RCC 7860 (cell line): ENCODE measurements around the gene CCDC106.

Source experiments
- DNase-seq: peaks from one replicate; pipeline ENCODE4 v3.0.0-alpha.2; 2015; ENCODE audit warnings: low spot score
- FAIRE-seq: peaks from 2 replicates; lab custom pipeline; 2012; peaks lifted over from hg19 to GRCh38; lab: Jason Lieb, UNC

Gene CCDC106

GRCh38 chr19:55647732-55648584, at the start of gene CCDC106:
Gene CCDC106 (plus strand): TSS chr19:55648212. CDS start chr19:55649047, 835 bp downstream.
- DNase-seq (peak; percentile 10), FAIRE-seq (no peak)

- peak; percentile 75 for FAIRE-seq
- DNase-seq, result peak; percentile 76
These were observed 49.1 kb upstream of the CCDC106 start for GRCh38 chr19:55598719-55599467.

GRCh38 chr19:55599468-55599841, 48.6 kb upstream of the CCDC106 start, which contains the start of gene FIZ1:
Gene FIZ1 (minus strand): TSS chr19:55599517. CDS start chr19:55597865, 1,652 bp downstream.
- DNase-seq (peak; percentile 82), FAIRE-seq (peak; percentile 35)

- FAIRE-seq (no peak), DNase-seq (peak; percentile 51)
These were observed 48.0 kb upstream of the CCDC106 start, which contains the start of gene ZNF524 for GRCh38 chr19:55599842-55600661. Gene ZNF524 (plus strand): TSS chr19:55600288. CDS start chr19:55602113, 1,825 bp downstream.

GRCh38 chr19:55600662-55601028, 47.4 kb upstream of the CCDC106 start:
- FAIRE-seq, result no peak
- DNase-seq, result no peak

- no peak for DNase-seq
- no peak for FAIRE-seq
These were observed 46.9 kb upstream of the CCDC106 start for GRCh38 chr19:55601084-55601483.

- FAIRE-seq, result no peak
- DNase-seq, result no peak
These were observed 45.7 kb upstream of the CCDC106 start for GRCh38 chr19:55602104-55603001.

- no peak for DNase-seq
- no peak for FAIRE-seq
These were observed 44.9 kb upstream of the CCDC106 start for GRCh38 chr19:55603115-55603514.

- DNase-seq (no peak), FAIRE-seq (no peak)
These were observed 44.3 kb upstream of the CCDC106 start for GRCh38 chr19:55603581-55604292.

- FAIRE-seq, result no peak
- DNase-seq, result peak; percentile 89
These were observed 42.8 kb upstream of the CCDC106 start for GRCh38 chr19:55605207-55605636.

- FAIRE-seq (peak; percentile 38), DNase-seq (peak; percentile 72)
These were observed 42.2 kb upstream of the CCDC106 start, which contains the start of gene ZNF865 for GRCh38 chr19:55605637-55606470. Gene ZNF865 (plus strand): TSS chr19:55605647. CDS start chr19:55613619, 7,972 bp downstream.

GRCh38 chr19:55606471-55606787, 41.6 kb upstream of the CCDC106 start:
- DNase-seq (no peak), FAIRE-seq (no peak)

GRCh38 chr19:55606817-55607216, 41.2 kb upstream of the CCDC106 start:
- DNase-seq, result no peak
- no peak for FAIRE-seq

GRCh38 chr19:55609326-55609725, 38.7 kb upstream of the CCDC106 start:
- FAIRE-seq, result no peak
- DNase-seq, result no peak

- FAIRE-seq (no peak), DNase-seq (no peak)
These were observed 36.6 kb upstream of the CCDC106 start for GRCh38 chr19:55611300-55611982.

GRCh38 chr19:55611983-55612645, 35.9 kb upstream of the CCDC106 start:
- DNase-seq (no peak), FAIRE-seq (no peak)

- no peak for DNase-seq
- no peak for FAIRE-seq
These were observed 34.6 kb upstream of the CCDC106 start for GRCh38 chr19:55613396-55613795.
